HG02588 (cell line): ENCODE data around the gene MT2A.

Source experiments
- ATAC-seq: cut with Tn5 transposase; IDR thresholded peaks from one replicate; pipeline ENCODE4 v1.9.1; 2021; ENCODE audit warnings: mild to moderate bottlenecking, moderate library complexity; ENCODE audit not compliant: unreplicated experiment

MT2A gene

DNA sequence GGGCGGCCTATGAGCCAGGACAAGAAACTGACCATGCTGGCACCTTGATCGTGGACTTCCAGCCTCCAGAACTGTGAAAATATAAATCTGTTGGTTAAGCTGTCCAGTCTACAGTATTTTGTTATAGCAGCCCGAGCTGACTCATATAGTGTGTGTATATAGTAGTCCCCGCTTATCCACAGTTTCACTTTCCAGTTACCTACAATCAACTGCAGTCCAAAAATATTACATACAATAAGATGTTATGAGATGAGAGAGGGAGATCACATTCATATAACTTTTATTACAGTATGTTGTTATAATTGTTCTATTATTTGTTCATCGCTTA lies 14.1 kb upstream of the MT2A start:
- no peak for ATAC-seq

DNA sequence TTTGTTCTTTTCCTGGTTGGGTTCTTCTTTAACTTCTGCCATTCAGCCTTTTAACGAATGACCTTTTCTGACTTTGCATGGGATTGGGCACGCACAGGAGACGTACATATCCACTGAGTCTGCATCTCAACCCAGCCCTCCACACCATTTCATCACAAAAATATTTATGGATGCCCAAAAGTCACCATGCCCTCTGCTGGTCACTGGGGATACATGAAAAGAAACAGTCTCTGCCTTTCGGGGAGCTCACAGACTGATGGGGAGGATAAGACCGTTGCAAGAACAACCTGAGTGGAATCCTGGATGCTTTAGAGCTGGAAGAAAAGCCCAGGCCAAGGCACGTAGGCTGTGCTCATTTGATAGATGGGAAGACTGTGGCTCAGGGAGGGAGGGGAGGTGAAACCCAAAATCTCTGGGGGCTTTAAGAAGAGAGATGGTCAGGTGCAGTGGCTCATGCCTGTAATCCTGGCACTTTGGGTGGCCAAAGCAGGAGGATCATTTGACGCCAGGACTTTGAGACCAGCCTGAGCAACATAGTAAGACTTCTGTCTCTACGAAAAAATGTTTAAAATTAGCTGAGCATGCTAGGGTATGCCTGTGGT lies 7.9 kb upstream of the MT2A start:
- ATAC-seq, result no peak

DNA sequence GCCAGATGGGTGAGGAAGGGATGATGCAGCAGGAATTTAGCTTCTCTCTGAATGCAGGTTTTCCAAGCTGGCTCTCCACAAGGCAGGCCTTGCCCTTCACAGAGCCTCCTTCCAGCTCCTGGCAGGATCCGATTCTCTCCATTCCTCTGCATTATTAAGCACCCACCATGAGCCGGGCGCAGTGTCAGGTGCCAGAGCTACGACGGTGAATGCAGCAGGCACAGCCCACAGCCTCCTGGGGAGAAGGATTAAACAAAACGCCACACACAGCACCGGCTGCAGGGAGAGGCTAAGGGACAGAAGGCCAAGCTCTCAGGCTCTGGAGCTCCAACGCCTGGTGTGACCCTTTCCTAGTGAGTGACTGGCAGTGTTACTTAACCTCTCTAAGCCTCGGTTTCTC lies 7.1 kb upstream of the MT2A start:
- no peak for ATAC-seq

- no peak for ATAC-seq
These were observed 4.8 kb upstream of the MT2A start for GRCh38 chr16:56603589-56603988.

DNA sequence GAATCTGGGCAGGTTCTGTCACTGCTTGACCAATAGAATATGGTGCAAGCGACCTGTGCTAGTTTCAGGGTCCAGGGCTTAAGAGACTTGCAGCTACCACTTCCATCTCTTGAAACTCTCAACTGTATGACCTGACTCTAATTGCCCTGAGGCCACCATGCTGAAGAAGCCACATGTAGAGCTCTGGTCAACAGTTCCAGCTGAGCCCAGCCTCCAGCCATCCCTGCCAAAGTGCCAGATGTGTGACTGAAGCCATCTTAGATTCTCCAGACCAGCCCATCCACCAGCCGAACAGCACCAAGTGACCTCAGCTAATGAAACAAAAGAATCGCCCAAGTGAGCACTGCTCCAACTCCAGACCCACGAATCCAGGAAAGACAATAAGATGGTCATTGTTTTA lies 3.4 kb upstream of the MT2A start:
- ATAC-seq, result no peak

DNA sequence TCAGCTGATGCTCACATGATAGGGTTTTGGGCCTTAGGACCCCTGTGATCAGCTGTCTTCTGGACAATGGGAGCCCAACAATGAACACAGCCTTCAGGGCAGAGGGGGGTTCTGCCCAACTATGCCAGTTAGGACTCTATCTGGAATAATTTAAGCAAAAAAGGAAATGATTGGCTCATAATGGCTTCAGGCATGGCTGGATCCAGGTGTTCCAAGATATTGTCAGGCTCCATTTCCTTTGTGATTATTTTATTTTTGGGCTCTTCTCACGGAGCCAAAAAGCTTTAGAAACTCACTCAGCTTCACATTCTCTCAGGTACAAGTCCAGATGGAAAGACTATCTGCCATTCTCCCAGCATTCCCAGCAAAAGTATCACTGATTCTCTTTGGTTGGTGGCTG lies 2.9 kb upstream of the MT2A start:
- ATAC-seq, result no peak

- ATAC-seq, result no peak
These were observed 2.3 kb upstream of the MT2A start for GRCh38 chr16:56606071-56606475.

DNA sequence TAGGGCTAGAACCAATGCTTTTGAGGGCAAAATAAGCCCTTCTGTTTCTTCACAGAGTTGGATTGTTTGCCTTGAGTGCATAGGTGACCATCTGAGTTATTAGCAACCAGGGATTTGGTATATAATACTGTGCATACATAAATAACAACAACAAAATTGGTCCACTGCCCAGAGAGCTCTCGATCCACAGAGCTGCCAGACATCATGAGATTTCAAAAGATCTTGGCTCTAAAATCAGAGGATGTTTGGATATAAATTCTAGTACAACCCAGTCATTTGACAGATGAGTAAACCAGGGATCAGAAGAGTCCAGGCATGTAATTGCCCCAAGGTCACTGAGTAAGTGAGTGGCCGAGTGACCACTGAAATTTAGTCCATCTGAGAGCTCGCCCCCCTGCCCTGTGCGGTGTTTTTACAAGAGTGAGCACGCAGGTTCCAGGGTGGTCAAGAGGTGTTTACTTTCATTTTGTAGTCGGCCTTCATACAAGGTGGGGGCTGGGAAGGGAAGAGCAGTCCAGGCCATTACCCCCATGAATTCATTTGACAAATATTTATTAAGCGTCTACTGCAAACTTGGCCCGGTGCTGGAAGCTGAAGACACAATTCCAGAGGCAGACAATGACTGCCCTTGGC lies 1.8 kb upstream of the MT2A start:
- ATAC-seq, result no peak

DNA sequence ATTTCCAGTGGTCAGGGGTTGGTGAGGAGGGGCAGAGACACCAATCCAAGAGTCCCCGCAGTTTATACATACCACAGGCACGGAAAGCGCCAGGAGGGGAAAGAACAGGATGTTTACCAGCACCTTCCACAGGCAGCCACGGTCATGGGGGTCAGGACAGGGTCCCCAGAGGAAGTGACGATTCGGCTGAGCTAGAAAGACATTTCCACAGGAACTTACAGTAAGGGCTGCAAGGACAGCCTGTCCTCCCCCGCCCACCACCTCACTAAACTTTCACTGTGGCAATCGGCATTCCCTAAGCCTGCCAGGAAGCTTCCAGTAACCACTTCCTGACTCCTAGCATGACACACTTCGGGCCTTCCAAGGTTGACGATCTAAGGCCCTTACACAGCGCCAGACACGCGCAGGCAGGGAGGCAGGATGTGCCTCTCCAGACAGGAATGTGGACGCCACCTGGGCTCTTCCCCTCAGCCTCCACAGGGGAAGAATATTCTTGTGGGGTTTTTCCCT lies 1.2 kb upstream of the MT2A start:
- ATAC-seq, result no peak

DNA sequence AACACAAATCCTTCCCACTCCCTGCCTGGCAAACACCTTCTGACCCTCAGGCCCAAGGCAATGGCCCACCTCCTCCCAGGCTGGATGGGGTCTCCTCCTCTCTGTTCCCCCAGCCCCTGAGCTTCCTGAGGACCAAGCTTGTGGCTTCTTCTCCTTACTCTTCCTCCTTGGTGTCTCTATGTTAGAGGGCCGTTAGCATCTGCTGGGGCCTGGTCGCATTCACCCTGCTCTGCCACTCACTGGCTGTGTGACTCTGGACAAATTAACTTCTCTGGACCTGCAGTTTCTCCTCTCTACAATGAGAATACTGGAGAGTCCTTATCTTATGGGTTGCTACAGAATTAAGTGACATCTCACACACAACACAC lies 725 bp upstream of the MT2A start:
- no peak for ATAC-seq

- no peak for ATAC-seq
These were observed 585 bp downstream of the MT2A start for GRCh38 chr16:56608876-56609462.

- ATAC-seq, result peak; percentile 34
These were observed 1.1 kb downstream of the MT2A start for GRCh38 chr16:56609463-56609921.

- ATAC-seq, result no peak
These were observed 1.7 kb downstream of the MT2A start for GRCh38 chr16:56610017-56610608.

DNA sequence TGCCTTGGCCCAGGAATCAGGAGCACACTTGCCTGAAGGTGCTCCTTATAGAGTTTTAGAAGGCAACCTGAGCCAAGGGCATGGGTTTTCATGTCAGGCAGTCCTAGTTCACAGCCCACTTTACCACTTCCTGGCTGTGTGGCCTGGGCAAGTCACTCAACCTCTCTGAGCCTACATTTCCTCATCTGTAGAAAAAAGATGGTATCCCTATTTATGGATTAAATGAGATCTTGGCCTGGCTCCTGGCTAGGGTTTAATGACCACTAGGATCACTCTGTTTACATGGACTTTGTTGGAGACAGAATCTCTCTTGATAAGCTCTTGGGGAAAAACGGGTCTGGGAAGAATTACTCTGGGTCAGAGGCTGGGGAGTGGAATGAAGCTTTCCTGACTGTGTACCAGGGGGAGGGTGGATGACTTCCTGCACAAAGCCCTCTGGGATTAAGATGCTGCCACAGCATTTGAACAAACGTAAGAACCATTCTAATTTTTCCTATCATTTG lies 2.3 kb downstream of the MT2A start:
- no peak for ATAC-seq

GRCh38 chr16:56611281-56611833 lies 3.0 kb downstream of the MT2A start:
- no peak for ATAC-seq

DNA sequence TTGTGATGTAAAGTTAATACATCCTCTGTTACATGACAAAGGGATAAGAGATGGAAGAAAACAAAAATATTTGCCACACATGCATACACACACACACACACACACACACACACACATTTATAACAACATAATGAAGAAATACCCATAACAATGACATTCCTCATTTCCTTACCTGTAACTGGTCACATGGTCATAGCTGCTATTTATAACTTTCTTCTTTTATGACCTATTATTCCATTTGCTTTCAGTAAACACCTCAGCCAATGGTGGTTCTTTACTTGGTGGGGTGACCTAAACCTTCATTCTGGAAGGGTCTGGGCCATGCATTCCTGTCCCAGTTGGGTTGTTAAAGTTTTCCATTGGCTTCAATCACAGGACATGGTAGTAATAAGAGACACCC lies 5.3 kb downstream of the MT2A start:
- ATAC-seq, result no peak

DNA sequence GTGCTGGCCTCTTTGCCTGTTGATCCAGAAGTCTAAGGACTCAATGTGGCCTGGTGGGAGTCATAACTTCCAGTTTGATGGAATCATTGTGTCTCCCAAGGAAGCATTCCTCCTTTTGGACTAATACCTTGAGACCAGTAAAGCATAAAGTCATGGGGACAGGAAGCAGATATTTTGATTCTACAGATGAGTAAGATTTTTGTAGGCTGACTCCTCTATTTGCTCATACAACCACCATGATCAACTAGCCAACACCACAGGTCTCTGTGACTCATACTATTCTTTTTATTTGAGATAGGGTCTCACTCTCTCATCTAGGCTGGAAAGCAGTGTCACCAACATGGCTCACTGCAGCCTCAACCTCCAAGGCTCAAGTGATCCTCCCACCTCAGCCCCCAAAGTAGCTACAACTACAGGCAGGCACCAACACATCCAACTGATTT lies 6.2 kb downstream of the MT2A start:
- ATAC-seq, result no peak

GRCh38 chr16:56615353-56615752 lies 7.0 kb downstream of the MT2A start:
- no peak for ATAC-seq

DNA sequence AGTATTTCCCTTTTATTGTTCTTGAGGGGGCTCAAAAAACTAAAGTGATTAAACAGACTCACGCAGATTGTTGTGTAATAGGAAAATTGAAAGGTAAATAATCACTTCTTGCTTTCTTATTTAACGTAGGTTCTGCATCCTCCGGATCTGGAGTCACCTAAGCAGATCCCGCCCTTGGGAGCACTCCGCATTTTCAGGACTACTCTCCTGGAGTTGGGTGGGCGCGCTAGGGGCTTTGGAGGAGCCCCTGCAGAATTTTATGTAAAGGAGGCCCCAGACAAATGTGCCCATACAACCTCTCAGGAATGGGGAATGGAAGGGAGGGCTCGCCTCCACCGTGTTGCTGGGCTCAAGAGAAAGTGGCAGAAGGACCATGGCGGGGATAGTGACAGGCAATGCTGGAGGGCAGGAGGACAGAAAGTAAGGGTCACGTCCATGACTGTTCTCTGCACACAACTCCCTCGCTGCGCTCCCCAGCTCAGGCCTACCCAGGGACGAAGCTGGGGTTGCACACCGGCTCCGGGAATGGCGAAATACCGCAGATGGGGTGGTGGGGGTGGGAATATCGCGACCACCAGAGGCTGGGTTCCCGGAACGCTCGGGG lies 8.3 kb downstream of the MT2A start:
- no peak for ATAC-seq

DNA sequence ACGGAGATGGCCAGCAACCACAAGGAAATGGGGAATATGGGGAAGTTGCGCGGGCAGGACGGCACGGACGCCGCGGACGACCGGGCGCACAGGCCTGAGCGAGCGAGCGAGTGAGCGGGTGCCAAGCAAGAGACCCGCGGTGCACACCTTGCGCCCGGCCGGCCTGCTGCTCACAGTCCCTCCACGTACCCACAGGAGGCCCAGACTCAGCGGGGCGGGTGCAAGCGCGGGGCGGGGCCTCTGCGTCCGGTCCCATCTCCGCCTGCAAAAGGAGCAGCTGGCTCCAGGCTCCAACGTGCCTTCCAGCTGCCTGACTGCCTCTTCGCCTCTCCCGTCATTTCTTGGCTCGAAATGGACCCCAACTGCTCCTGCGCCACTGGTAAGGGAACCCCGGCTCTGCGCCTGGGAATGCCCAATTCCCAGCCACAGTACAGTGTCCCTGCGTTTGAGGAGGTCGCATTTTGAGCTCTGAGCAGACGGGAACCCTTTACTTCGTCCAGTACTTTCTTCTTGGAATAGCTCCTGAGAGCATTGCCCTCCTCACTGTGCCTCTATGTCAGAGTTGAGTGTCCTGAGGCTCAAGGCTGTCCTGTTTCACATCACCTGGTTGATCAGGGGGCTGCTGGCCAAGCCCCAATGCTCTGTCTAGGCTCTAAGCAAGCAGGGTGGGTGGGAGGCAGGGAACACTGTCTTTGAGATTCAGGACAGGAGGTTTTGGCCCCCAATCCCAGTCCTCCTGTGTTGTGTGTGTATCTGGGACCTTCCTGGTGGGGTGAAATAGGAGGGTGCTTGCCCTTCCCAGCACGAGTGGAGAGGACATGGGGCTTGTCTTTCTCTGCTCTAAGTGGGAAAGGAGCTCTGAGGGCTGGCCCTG lies 9.1 kb downstream of the MT2A start:
- ATAC-seq, result no peak
